GM19372 (cell line): ENCODE results near the gene TSEN54.

Source experiments
- ATAC-seq: cut with Tn5 transposase; IDR thresholded peaks from one replicate; pipeline ENCODE4 v1.9.1; 2021; ENCODE audit warnings: mild to moderate bottlenecking, low read depth, moderate library complexity; ENCODE audit not compliant: unreplicated experiment

Gene TSEN54

GRCh38 chr17:75536366-75536765 is 20.0 kb downstream of the TSEN54 start:
- no peak for ATAC-seq

GRCh38 chr17:75539967-75540729 is 23.8 kb downstream of the TSEN54 start:
- no peak for ATAC-seq

DNA sequence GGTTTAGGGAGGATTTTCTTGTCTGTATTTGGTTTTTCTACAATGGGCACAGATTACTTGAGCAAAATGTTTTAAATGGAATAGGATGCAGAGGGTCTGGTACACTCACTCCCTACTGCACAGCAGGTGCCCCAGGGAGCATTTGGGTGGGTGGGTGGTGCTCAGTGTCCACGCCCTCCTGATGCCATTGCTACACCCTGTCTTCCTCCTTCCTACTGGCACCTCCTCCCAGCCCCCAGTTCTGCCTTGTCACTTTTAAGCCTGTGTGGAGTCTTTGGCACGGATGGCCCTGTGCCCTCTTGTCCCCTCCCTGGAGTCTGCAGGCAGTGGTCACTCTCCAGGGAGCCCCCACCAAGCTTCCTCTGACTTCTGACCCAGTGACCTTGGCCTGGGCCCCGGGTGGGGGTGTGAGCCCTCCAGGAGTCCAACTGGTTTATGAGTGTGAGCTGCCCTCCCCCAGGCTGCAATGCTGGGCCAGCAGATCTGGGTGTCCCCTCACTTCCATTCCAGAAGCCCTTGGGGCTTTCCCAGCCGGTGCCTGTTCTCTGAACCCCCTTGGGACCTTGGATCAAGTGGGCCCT is 24.7 kb downstream of the TSEN54 start:
- ATAC-seq, result no peak

- no peak for ATAC-seq
Measured at GRCh38 chr17:75542229-75542628, 25.9 kb downstream of the TSEN54 start.

DNA sequence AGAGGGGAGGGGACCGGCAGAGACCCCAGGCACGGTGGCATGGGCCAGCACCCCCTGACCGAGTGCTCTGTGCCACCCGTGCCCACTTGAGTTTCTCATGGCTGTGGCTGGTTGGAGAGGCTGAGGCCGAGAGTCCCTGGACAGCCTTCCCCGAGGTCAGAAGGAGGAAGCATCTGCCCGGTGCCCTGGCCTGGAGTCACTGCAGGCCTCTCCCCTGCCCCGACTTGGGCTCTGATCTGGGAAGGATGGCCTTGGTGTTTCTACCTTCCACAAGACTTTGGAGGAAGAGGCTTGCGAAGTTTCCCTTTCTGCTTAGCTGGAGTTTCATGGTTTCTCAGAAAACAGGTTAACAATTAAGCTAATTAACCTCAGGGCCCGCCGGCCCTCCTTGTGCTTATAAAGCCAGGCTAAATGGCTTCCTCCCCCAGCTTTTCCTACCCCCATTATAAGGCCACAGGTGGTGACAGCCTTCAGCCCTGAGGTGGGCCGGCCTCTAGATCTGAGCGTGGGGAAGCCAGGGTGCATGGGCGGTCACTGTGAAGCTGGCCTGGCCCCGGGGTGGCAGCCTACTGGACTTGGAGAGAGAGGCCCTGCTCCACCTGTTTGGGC is 26.5 kb downstream of the TSEN54 start:
- no peak for ATAC-seq

DNA sequence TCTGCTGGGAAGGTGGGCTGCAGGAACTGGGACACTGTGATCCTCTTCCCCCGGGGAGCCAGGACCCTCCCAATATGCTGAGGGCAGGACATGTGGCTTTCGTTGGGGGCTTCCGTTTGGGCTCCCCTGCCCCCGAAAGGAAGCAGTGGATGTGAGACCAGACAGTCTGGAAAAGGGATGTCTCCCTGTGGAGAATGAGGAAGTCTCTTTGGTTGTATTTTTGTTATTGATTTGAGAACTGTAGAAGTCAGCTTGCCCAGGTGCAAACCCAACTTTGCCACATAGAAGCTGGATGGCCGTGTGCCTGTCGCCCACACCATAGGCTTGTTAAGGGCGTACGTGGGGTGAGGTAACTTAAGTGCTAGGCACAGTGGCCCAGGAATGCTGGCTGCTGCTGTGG is 27.9 kb downstream of the TSEN54 start:
- no peak for ATAC-seq

DNA sequence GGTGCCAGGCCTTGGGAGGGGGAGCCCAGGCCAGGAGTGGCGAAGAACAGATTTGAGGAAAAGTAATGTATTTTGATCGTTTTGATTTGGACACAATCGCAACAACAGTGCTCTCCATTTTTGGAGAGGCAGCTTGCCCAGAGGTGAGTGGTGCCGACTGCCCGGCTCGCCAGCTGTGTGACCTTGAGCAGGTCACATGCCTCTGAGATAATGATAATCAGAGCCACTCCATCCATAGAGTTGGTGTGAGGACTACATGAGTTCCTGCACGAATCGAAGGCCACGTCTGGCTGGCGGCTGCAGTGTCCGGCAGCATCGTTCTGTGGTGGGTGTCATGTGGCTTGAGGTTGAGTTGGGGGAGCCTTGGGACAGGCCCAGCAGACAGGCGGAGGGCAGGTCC is 29.9 kb downstream of the TSEN54 start:
- ATAC-seq, result no peak

- no peak for ATAC-seq
Measured at GRCh38 chr17:75547091-75547490, 30.8 kb downstream of the TSEN54 start.

DNA sequence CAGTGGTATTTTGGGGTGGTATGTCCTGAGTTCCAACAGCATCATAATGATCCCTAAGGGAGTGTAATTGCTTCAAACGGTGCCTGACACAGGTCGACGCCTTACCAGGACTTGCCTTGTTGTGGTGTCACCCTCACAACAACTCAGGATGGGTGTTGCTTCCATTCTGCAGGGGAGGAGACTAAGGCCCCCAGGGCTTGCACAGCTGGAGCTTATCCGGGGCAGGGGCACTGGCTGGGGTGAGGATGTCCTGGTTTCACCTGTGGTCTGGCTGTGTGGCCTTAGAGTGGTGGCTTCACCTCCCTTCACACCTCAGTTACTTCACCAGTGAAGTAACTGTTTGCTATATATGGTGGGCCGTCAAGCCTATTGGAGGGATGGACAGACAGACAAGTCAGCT is 32.5 kb downstream of the TSEN54 start:
- ATAC-seq, result no peak

GRCh38 chr17:75549246-75550138 is 33.2 kb downstream of the TSEN54 start:
- ATAC-seq, result no peak

DNA sequence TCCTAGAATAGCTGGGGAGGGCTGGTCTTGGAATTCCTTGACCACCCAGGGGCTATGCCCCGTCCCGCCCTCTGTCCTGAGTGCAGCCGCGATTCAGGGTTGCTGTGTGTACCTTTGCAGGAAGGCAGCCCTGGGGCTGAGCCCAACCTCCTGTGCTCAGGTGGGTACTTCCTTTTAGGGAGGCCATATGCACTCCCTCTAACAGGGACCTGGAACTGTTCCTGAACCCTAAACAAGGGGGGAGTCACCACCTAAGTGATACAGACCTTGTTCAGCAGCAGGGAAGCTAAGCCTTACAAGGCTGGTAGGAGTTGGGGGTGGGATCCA is 33.8 kb downstream of the TSEN54 start:
- ATAC-seq, result no peak

- no peak for ATAC-seq
Measured at GRCh38 chr17:75551266-75551665, 34.9 kb downstream of the TSEN54 start.

GRCh38 chr17:75552425-75553294 is 36.3 kb downstream of the TSEN54 start:
- no peak for ATAC-seq

GRCh38 chr17:75553295-75554110 is 37.2 kb downstream of the TSEN54 start:
- ATAC-seq, result no peak

GRCh38 chr17:75555679-75556153 is 39.4 kb downstream of the TSEN54 start:
- ATAC-seq, result no peak

DNA sequence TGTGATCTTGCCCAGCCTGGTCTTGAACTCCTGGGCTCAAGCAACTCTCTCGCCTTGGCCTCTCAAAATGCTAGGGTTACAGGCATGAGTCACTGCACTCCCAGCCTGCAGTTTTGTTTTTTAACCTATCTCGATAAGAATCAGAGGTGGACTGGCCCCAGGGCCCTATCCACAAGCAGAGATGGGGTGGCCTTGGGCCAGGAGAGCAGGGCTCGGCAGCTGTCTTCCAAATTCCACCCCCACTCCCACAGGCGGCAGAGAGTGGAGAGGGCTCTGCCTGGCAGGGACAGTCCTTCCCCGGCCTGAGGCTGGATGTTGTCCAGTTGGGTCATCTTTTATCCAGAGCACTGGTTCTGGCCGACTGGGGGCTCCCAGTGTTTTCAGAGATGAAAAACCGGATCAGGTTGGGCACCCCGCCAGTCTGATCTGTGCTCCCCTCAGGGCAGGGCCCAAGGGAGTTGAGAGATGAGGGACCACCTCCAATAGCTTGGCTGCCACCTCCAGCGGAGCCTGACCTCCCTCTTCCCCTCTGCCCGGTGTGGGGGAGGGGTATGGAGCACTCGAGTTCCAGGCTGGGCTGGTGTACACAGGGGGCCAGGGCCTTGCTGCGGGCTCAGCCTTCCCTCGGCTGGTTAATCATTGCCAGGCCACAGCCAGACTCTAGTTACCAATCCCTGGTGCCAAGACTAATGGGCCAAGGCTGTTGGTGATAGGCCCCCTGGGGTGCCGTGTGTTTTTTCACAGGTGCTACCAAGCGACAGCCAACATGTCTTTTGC is 40.9 kb downstream of the TSEN54 start:
- no peak for ATAC-seq

- ATAC-seq, result no peak
Measured at GRCh38 chr17:75557852-75558665, 41.7 kb downstream of the TSEN54 start.
